Left kidney (tissue), 2 donors: Measurements from ENCODE around the gene CARD14. TPM values are rescaled to one million over a fixed set of nuclear protein-coding genes. Genes with fewer than 3 reads are reported as not detected.
"Not testable (repeated sequence)": the region's sequence is repeated elsewhere in the genome, so short reads cannot be mapped to it uniquely, and the experiment has no call there.

ENCODE experiments used
- DNase-seq: peaks from one replicate; pipeline ENCODE4 v3.0.0-alpha.2; 2013
- polyA plus RNA-seq: library from polyadenylated mRNA; unstranded; fragments of 120-200 nt; gene quantifications from one replicate; pipeline ENCODE4 v1.2.1, GENCODE V29; 2013; ENCODE audit not compliant: insufficient read length

CARD14 gene
- polyA plus RNA-seq, 1 donor: 2.2 TPM

DNA sequence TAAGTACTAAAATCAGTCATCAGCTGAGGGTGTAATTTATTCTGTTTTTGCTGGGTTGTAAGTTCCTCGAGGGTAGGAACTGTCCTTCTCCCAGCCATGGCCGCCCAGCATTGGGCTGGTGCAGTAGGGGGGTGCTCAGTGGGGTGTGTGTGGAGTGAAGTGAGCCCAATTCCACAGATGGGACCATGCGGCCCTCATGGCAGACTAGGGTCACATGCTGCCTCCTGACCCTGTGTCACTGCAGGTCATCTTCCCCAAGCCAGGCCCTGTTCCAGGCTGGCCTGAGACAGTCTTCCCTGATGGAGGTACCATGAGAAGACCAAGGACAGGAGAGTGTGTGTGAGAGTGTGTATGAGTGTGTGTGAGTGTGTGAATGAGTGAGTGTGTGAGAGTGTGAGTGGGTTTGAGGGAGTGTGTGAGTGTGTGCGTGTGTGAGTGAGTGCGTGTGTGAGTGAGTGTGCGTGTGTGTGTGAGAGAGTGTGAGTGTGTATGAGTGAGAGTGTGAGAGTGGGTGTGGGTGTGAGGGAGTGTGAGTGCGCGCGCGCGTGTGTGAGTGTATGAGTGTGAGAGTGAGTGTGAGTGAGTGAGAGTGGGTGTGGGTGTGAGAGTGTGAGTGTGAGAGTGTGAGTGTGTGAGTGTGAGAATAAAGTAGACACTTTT is 54.1 kb downstream of the CARD14 start:
- no peak for DNase-seq

DNA sequence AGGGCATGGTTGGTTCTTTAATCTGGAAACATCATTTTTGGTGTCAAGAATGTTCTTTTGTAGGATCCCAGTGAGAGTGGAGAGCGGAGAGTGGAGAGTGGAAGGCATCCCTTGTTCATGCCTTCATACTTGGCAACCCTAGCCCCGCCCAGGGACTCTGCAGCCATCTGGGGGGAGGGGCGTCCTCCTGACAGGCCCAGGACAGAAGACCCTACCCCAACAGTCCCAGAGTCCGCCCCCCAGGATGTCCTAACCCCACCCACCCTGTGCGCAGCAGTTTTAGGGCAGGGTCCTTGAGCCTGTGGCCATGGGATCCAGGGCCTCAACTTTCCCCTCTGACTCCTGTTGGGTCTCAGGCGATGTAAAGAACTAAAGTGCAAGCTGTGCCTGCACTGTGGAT is 54.9 kb downstream of the CARD14 start:
- DNase-seq: no peak

GRCh38 chr17:80225230-80225629 is 55.4 kb downstream of the CARD14 start:
- no peak for DNase-seq

DNA sequence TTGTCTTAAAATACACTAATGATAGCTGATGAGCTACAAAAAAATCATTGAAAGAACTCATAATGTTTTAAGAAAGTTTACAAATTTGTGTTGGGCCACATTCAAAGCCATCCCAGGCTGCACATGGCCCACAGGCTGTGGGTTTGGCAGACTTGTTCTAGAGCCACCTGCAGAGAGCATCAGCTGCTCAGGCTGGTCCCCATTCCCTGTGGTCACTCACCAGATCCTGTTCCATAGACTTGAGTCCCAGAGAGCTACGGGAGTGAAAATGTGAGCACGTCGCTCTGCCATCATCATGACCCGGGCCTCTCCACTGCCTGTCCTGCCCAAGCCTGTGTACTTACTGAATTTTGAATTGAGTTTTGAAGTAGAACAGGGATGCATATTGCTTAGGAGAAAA is 57.3 kb downstream of the CARD14 start:
- DNase-seq: no peak

GRCh38 chr17:80227666-80228065 is 57.8 kb downstream of the CARD14 start:
- DNase-seq: no peak

GRCh38 chr17:80228477-80228876 is 58.6 kb downstream of the CARD14 start:
- no peak for DNase-seq

- DNase-seq: no peak
Observed at GRCh38 chr17:80229011-80229410, 59.2 kb downstream of the CARD14 start.

DNA sequence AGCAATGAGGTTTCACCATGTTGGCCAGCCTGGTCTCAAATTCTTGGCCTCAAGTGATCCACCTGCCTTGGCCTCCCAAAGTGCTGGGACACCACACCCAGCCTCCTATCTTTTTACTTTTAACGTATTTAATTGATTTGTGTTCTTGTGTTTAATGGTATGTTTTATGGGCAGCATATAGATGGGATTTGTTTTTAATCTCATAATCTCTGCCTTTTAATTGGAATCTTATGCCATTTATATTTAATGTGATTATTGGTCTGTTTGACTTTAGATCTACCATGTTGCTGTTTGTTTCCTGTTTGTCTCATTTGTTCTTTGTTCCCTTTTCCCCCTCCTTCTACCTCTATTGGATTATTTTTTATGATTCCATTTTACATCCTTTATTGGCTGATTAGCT is 62.6 kb downstream of the CARD14 start:
- DNase-seq: no peak

- DNase-seq: no peak
Observed at GRCh38 chr17:80233202-80233601, 63.4 kb downstream of the CARD14 start.

DNA sequence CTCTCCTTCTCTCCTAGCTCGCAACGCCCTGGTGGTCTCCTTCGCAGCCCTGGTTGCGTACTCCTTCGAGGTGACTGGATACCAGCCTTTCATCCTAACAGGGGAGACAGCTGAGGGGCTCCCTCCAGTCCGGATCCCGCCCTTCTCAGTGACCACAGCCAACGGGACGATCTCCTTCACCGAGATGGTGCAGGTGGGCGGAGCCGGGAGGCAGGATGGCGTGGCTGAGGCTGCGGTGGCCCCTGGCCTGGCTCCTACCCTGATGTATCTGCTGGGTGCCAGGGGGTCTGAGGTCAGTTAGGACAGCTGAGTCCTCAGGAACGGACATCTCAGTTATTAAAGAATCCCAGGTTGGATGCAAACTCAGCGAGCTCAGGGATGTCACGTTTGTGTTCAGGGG is 67.1 kb downstream of the CARD14 start:
- DNase-seq: no peak

- no peak for DNase-seq
Observed at GRCh38 chr17:80237386-80237785, 67.6 kb downstream of the CARD14 start.

- DNase-seq: no peak
Observed at GRCh38 chr17:80242505-80242904, 72.7 kb downstream of the CARD14 start.

- no peak for DNase-seq
Observed at GRCh38 chr17:80243526-80244433, 74.0 kb downstream of the CARD14 start.

DNA sequence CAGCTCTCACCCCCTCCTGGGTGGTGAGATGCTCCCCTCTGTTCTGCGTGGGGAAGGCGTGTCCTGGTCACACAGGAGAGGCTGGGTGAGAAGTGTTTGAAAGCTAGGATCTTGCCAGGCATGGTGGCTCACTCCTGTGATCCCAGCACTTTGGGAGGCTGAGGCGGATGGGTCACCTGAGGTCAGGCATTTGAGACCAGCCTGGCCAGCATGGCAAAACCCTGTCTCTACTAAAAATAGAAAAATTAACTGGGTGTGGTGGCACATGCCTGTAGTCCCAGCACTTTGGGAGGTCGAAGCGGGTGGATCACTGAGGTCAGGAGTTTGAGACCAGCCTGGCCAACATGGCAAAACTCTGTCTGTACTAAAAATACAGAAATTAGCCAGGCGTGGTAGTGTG is 74.6 kb downstream of the CARD14 start:
- DNase-seq: not testable (repeated sequence)

DNA sequence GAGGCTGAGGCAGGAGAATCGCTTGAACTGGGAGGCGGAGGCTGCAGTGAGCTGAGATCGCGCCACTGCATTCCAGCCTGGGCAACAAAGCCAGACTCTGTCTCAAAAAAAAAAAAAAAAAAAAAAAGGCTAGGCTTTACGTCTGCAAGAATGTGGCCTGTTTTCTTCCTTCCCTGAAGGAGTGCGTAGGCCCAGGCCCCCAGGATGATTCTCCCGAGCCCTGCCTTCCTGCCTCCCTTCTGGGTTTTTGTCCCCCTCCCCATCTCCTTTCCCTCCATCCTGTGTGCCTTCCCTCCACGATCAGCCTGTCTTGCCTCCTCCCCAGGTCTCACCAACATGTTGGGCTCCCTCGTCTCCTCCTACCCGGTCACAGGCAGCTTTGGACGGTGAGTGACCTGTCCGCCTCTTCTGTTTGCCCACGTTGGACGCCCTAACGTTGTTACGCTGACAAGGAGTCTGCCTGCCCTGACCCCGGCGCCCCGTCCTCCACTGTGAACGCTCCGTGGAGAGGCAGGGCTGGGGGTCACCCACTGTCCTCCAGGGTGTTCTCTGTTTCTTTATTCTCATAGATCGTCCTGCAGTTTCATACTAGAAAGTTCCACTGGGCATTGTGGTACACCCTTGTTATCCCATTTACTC is 75.2 kb downstream of the CARD14 start:
- DNase-seq: no peak

- no peak for DNase-seq
Observed at GRCh38 chr17:80245566-80246265, 75.9 kb downstream of the CARD14 start.

GRCh38 chr17:80246266-80246681 is 76.4 kb downstream of the CARD14 start:
- DNase-seq: no peak

- no peak for DNase-seq
Observed at GRCh38 chr17:80246726-80247125, 76.9 kb downstream of the CARD14 start.

DNA sequence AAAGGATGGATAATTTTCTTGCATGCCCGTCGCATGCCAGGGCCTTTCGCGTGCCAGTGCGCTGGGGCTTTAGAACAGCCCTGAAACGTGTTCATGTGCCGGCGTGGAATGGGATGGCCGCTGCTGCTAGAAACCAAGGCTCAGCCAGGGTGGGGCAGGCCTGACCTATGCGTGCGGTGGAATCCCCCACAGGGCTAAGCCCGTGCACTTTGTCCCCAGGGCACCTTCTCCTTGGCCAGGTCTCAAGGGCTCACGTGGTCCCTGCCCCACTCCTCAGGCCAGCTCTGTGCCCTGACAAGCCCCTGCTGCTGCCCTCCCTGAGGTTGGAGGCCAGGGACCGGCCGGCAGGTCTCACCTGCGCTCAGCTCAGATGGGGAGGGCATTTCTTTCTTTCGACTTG is 77.7 kb downstream of the CARD14 start:
- no peak for DNase-seq

GRCh38 chr17:80248001-80248893 is 78.4 kb downstream of the CARD14 start:
- no peak for DNase-seq
